HCT116 (cell line): ENCODE data around the gene APC2. TPM values are rescaled to one million over a fixed set of nuclear protein-coding genes. Genes with fewer than 3 reads are reported as not detected.

Experiments
- ATAC-seq: fragments of 200-7000 bp; cut with Tn5 transposase; 2 replicates; pipeline ENCODE4 v1.9.1; 2020; ENCODE audit warnings: mild to moderate bottlenecking, moderate library complexity
- BruUV-seq: library from RNA; stranded (reverse); fragments of 400-500 nt; replicated peaks from 2 replicates; lab custom pipeline; 2021; lab: Mats Ljungman, UMichigan
- CTCF ChIA-PET: fragments of 300-600 bp; sonication (Branson Sonifier 250); formaldehyde crosslinking; loops from one replicate; lab custom pipeline; 2021; ENCODE audit warnings: antibody characterized with exemption; lab: Charles Lee
- POLR2A ChIA-PET: fragments of 300-600, 350-600 bp; sonication (Branson Sonifier 250); formaldehyde crosslinking; loops from one replicate; lab custom pipeline; 2021; ENCODE audit warnings: antibody characterized with exemption; lab: Charles Lee
- RAD21 ChIA-PET, 2 experiments: fragments of 300-600 bp; sonication (Branson Sonifier 250); formaldehyde crosslinking; loops; one replicate each; lab custom pipeline; 2023; ENCODE audit warnings: low total read pairs in 2 of 2; ENCODE audit not compliant: uncharacterized antibody in 2 of 2, unreplicated experiment in 2 of 2, low non-redundant PET in 1 of 2; lab: Charles Lee
- DNase-seq: peaks from one replicate; pipeline ENCODE4 v3.0.0-alpha.2; 2010; ENCODE audit warnings: low read depth, low spot score
- H2AFZ ChIP-seq: fragments of 200-600 bp; shearing (Covaris generic), sonication (generic); 2 replicates; pipeline ENCODE4 v1.6.1; 2017; ENCODE audit warnings: low read depth, mixed run types, mixed read lengths, antibody characterized with exemption, low read length; ENCODE audit not compliant: poor library complexity, severe bottlenecking
- H3K27ac ChIP-seq: 2 replicates; pipeline ENCODE4 v1.5.1; 2012; ENCODE audit warnings: low read depth, low read length
- H3K27me3 ChIP-seq: fragments of 200-600 bp; sonication (generic); 2 replicates; pipeline ENCODE4 v1.6.1; 2016; ENCODE audit warnings: mixed run types, low read length, mixed read lengths; ENCODE audit not compliant: insufficient read depth
- H3K36me3 ChIP-seq, 2 experiments: fragments of 200-500 bp in 1 of 2; fragments of 200-600 bp in 1 of 2; sonication (Bioruptor generic) in 1 of 2; sonication (generic) in 1 of 2; 2 replicates each; pipeline versions ENCODE4 v1.5.1 to v1.6.1; 2014 to 2016; ENCODE audit warnings: low read length in 2 of 2, inconsistent platforms in 1 of 2, mixed read lengths in 1 of 2, mixed run types in 1 of 2; ENCODE audit not compliant: insufficient read depth in 2 of 2, control insufficient read depth in 1 of 2
- H3K4me1 ChIP-seq, 2 experiments: fragments of 200-600 bp in 1 of 2; sonication (generic) in 1 of 2; 2 replicates each; pipeline versions ENCODE4 v1.5.1 to v1.6.1; 2012 to 2017; ENCODE audit warnings: low read length in 2 of 2, inconsistent platforms in 1 of 2, mild to moderate bottlenecking in 1 of 2, mixed read lengths in 1 of 2, mixed run types in 1 of 2, moderate library complexity in 1 of 2; ENCODE audit not compliant: insufficient read depth in 2 of 2, control insufficient read depth in 1 of 2
- H3K4me2 ChIP-seq: fragments of 200-600 bp; sonication (generic); 2 replicates; pipeline ENCODE4 v1.6.1; 2017; ENCODE audit warnings: mixed run types, low read length, mixed read lengths
- H3K4me3 ChIP-seq, 2 experiments: fragments of 200-600 bp in 1 of 2; sonication (generic) in 1 of 2; replicated peaks in 1 of 2; 2 replicates each; pipeline ENCODE4 v1.5.1; 2011 to 2016; ENCODE audit warnings: low read length in 2 of 2, control low read depth in 1 of 2, low read depth in 1 of 2, mild to moderate bottlenecking in 1 of 2, mixed read lengths in 1 of 2, mixed run types in 1 of 2
- H3K79me2 ChIP-seq: fragments of 200-600 bp; sonication (generic); 2 replicates; pipeline ENCODE4 v1.6.1; 2017; ENCODE audit warnings: mild to moderate bottlenecking, mixed run types, low read length, moderate library complexity, mixed read lengths; ENCODE audit not compliant: insufficient read depth
- H3K9ac ChIP-seq: fragments of 200-600 bp; sonication (generic); 2 replicates; pipeline ENCODE4 v1.6.1; 2016; ENCODE audit warnings: low read length, mixed read lengths
- H3K9me2 ChIP-seq: fragments of 200-600 bp; sonication (generic), shearing (Covaris generic); 2 replicates; pipeline ENCODE4 v1.6.1; 2017; ENCODE audit warnings: mixed run types, mild to moderate bottlenecking, moderate library complexity; ENCODE audit not compliant: insufficient read depth
- H3K9me3 ChIP-seq, 2 experiments: fragments of 200-500 bp in 1 of 2; fragments of 200-600 bp in 1 of 2; sonication (Bioruptor generic) in 1 of 2; sonication (generic) in 1 of 2; 2 replicates each; pipeline ENCODE4 v1.6.1; 2014 to 2017; ENCODE audit warnings: low read length in 2 of 2, mixed read lengths in 2 of 2, inconsistent platforms in 1 of 2, low read depth in 1 of 2, mild to moderate bottlenecking in 1 of 2, mixed run types in 1 of 2, moderate library complexity in 1 of 2; ENCODE audit not compliant: control insufficient read depth in 1 of 2, insufficient read depth in 1 of 2
- H4K20me1 ChIP-seq: fragments of 200-600 bp; sonication (generic), shearing (Covaris generic); 2 replicates; pipeline ENCODE4 v1.6.1; 2017; ENCODE audit warnings: mixed run types, mild to moderate bottlenecking, moderate library complexity; ENCODE audit not compliant: insufficient read depth
- CEBPB ChIP-seq: IDR thresholded peaks from 2 replicates; pipeline ENCODE4 v1.6.1; 2012; ENCODE audit warnings: low read depth
- EZH2phosphoT487 ChIP-seq: fragments of 200-600 bp; IDR thresholded peaks from 2 replicates; pipeline ENCODE4 v1.6.1; 2018; ENCODE audit warnings: antibody characterized with exemption, borderline replicate concordance
- JUND ChIP-seq: IDR thresholded peaks from 2 replicates; pipeline ENCODE4 v1.6.1; 2012
- SIN3A ChIP-seq: IDR thresholded peaks from 2 replicates; pipeline ENCODE4 v1.6.1; 2012; ENCODE audit warnings: low read depth
- SRF ChIP-seq: IDR thresholded peaks from 2 replicates; pipeline ENCODE4 v1.6.1; 2012; ENCODE audit warnings: low read depth
- TCF7L2 ChIP-seq: IDR thresholded peaks from 2 replicates; pipeline ENCODE4 v1.7.0; 2011; ENCODE audit warnings: borderline replicate concordance, inconsistent platforms; ENCODE audit not compliant: insufficient read depth, insufficient read length; ENCODE audit errors: extremely low read depth
- YY1 ChIP-seq: IDR thresholded peaks from 2 replicates; pipeline ENCODE4 v1.6.1; 2011; ENCODE audit warnings: low read length, low read depth, moderate library complexity, mild to moderate bottlenecking; ENCODE audit not compliant: insufficient replicate concordance; ENCODE audit errors: extremely low read depth
- ZNF274 ChIP-seq: fragments of 200-500 bp; sonication (Bioruptor generic); IDR thresholded peaks from 2 replicates; pipeline ENCODE4 v1.6.1; 2014; ENCODE audit warnings: mild to moderate bottlenecking, low read depth, low read length, inconsistent platforms
- intact Hi-C: fragments of 100-400 bp; cut with micrococcal nuclease; formaldehyde crosslinking; loops from 2 replicates; pipeline ENCODE4 v1.10.0; 2022
- total RNA-seq: library from RNA; stranded (reverse); gene quantifications from one replicate; pipeline ENCODE4 v1.2.1, GENCODE V29; 2021; ENCODE audit not compliant: unreplicated experiment
- TF ChIP-seq, protein P1 (sequence below): IDR thresholded peaks from 2 replicates; pipeline ENCODE4 v1.6.1; 2012
- TF ChIP-seq, protein P2 (sequence below): IDR thresholded peaks from 2 replicates; pipeline ENCODE4 v1.6.1; 2012; ENCODE audit warnings: low read depth

APC2 gene
- total RNA-seq, 1 experiment from 2014 or later: 1.6 TPM

DNA sequence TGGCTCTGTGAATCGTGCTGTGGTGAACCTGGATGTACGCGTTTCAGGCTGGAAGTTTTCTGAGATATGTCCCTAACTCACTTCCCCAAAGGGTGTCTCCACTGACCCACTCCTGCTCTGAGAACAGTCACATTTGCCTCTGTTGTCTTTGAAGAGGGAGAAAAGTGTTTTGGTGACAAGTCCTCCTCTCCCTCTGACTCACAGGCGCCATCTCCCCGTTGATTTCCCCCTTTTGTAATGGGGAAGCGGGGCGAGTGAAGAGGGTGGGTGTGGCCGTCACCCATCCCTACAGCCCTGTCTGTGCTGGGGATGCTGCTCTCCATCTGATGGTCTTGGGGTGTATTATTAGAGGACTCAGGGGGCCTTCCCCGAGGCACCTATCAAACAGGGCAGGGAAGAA lies 9.6 kb downstream of the APC2 start:
- BruUV-seq: no TSS peak
- intact Hi-C loops: no loop called here
- ChIA-PET RAD21 (no interaction called here), POLR2A (no interaction called here)
- Histone ChIP-seq H3K27me3 (no peaks in the 10 kb centered on the region), H3K79me2 (no peaks in the 10 kb centered on the region), H3K4me1 (peaks cover 12 to 34% of the 10 kb centered on the region in 2 experiments)
- no peak for DNase-seq
- no peak for TF ChIP-seq CEBPB
- TF ChIP-seq EZH2phosphoT487: no peak
- no peak for TF ChIP-seq YY1
- TF ChIP-seq JUND: no peak
- no peak for TF ChIP-seq SRF
- TF ChIP-seq, protein P1, sequence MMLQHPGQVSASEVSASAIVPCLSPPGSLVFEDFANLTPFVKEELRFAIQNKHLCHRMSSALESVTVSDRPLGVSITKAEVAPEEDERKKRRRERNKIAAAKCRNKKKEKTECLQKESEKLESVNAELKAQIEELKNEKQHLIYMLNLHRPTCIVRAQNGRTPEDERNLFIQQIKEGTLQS: no peak
- no peak for TF ChIP-seq ZNF274
- no peak for TF ChIP-seq SIN3A
- TF ChIP-seq TCF7L2: no peak
- TF ChIP-seq, protein P2, sequence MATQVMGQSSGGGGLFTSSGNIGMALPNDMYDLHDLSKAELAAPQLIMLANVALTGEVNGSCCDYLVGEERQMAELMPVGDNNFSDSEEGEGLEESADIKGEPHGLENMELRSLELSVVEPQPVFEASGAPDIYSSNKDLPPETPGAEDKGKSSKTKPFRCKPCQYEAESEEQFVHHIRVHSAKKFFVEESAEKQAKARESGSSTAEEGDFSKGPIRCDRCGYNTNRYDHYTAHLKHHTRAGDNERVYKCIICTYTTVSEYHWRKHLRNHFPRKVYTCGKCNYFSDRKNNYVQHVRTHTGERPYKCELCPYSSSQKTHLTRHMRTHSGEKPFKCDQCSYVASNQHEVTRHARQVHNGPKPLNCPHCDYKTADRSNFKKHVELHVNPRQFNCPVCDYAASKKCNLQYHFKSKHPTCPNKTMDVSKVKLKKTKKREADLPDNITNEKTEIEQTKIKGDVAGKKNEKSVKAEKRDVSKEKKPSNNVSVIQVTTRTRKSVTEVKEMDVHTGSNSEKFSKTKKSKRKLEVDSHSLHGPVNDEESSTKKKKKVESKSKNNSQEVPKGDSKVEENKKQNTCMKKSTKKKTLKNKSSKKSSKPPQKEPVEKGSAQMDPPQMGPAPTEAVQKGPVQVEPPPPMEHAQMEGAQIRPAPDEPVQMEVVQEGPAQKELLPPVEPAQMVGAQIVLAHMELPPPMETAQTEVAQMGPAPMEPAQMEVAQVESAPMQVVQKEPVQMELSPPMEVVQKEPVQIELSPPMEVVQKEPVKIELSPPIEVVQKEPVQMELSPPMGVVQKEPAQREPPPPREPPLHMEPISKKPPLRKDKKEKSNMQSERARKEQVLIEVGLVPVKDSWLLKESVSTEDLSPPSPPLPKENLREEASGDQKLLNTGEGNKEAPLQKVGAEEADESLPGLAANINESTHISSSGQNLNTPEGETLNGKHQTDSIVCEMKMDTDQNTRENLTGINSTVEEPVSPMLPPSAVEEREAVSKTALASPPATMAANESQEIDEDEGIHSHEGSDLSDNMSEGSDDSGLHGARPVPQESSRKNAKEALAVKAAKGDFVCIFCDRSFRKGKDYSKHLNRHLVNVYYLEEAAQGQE: no peak
- TF ChIP-seq, all 23 proteins: peak for 0
- H3K36me3 ChIP-seq: peaks cover 0 to 3% of the 10 kb centered on the region in 2 experiments; a peak in 1 of 4 replicates
- H2AFZ ChIP-seq: no peak overlapping the region
- H4K20me1 ChIP-seq: no peaks in the 10 kb centered on the region
- CTCF ChIA-PET: no interaction called here
- no peak overlapping the region for H3K9ac ChIP-seq
- ATAC-seq: no peak
- H3K4me2 ChIP-seq: no peak overlapping the region
- no peak overlapping the region for H3K4me3 ChIP-seq
- no peaks in the 10 kb centered on the region for H3K9me2 ChIP-seq
- H3K9me3 ChIP-seq: no peaks in the 10 kb centered on the region
- H3K27ac ChIP-seq: no peak overlapping the region
